ENCODE results near the gene LDAH. TPM values are rescaled to one million over a fixed set of nuclear protein-coding genes. Genes with fewer than 3 reads are reported as not detected.

The LDAH gene
- total RNA-seq, 1 experiment from 2014 or later = not detected

- Histone ChIP-seq H2AFZ (ENCODE audit: low read length) (peak overlapping the region; percentile 63), H3K9me3 (ENCODE audit: low read length) (no peaks in the 10 kb centered on the region), H3K36me3 (ENCODE audit: low read depth, low read length) (no peaks in the 10 kb centered on the region), H3K27ac (ENCODE audit: low read length) (no peak overlapping the region), H3K27me3 (ENCODE audit: low read length) (peaks cover 29% of the 10 kb centered on the region), H4K20me1 (ENCODE audit: low read length) (no peaks in the 10 kb centered on the region), H3K4me3 (ENCODE audit: low read length) (no peak overlapping the region), H3K9me2 (replicated peaks; ENCODE audit: low read length) (no peaks in the 10 kb centered on the region), H3K4me1 (ENCODE audit: insufficient read depth, low read length) (peaks cover 10% of the 10 kb centered on the region), H3K4me2 (ENCODE audit: low read length) (peak overlapping the region; percentile 48), H3K79me2 (ENCODE audit: low read length) (no peaks in the 10 kb centered on the region), H3K9ac (ENCODE audit: low read length) (no peak overlapping the region), H3F3A (ENCODE audit: low read length, unreplicated experiment) (no peaks in the 10 kb centered on the region)
- ChIA-PET POLR2A (ENCODE audit: unreplicated experiment) (no interaction called here), CTCF (interaction anchor here (0.7 to 2.0 kb wide), 6 partner anchors 11 to 301 kb away, joined by 3 to 28 read pairs (median 9); partner anchors contain the start of gene HS1BP3)
- ATAC-seq = peak; percentile 87
- no TSS peak for BruUV-seq (replicated peaks)
- intact Hi-C loops (cut with micrococcal nuclease) = loop anchor here (2.0 kb wide), 2 partner anchors 95 to 457 kb away; no protein-coding TSS in a partner anchor
- DNase-seq = peak; percentile 86
- TF ChIP-seq CTCF (conservative IDR thresholded peaks at IDR 0.05; ENCODE audit: low read depth, low read length) (peak; percentile 96), EZH2 (IDR thresholded peaks at IDR 0.05; ENCODE audit: low read length, unreplicated experiment) (no peak)
Observed at GRCh38 chr2:20661421-20662307, 161.2 kb downstream of the LDAH start.

- ATAC-seq = peak; percentile 59
- TF ChIP-seq EZH2phosphoT487 (IDR thresholded peaks at IDR 0.05; ENCODE audit: borderline replicate concordance, low read length) (no peak), CTCF (conservative IDR thresholded peaks at IDR 0.05; ENCODE audit: low read depth, low read length) (no peak), EZH2 (IDR thresholded peaks at IDR 0.05; ENCODE audit: low read length, unreplicated experiment) (no peak)
- Histone ChIP-seq H3K4me3 (ENCODE audit: low read length) (no peak overlapping the region), H2AFZ (ENCODE audit: low read length) (peak overlapping the region; percentile 63), H3K27ac (ENCODE audit: low read length) (no peak overlapping the region), H3F3A (ENCODE audit: low read length, unreplicated experiment) (no peaks in the 10 kb centered on the region), H3K9me3 (ENCODE audit: low read length) (no peaks in the 10 kb centered on the region), H3K27me3 (ENCODE audit: low read length) (peaks cover 25% of the 10 kb centered on the region), H4K20me1 (ENCODE audit: low read length) (no peaks in the 10 kb centered on the region), H3K79me2 (ENCODE audit: low read length) (no peaks in the 10 kb centered on the region), H3K4me2 (ENCODE audit: low read length) (peak overlapping the region; percentile 48), H3K9ac (ENCODE audit: low read length) (no peak overlapping the region), H3K4me1 (ENCODE audit: insufficient read depth, low read length) (peaks cover 10% of the 10 kb centered on the region), H3K9me2 (replicated peaks; ENCODE audit: low read length) (no peaks in the 10 kb centered on the region), H3K36me3 (ENCODE audit: low read depth, low read length) (no peaks in the 10 kb centered on the region)
- POLR2A ChIA-PET (ENCODE audit: unreplicated experiment) = interaction anchor here (0.6 kb wide), 1 partner anchor 292 kb away, joined by 5 read pairs; no protein-coding TSS in a partner anchor
- BruUV-seq (replicated peaks) = no TSS peak
- CTCF ChIA-PET = interaction anchor here (1.2 to 2.0 kb wide), 5 partner anchors 10 to 302 kb away, joined by 4 to 28 read pairs (median 10); partner anchors contain the start of gene HS1BP3
- intact Hi-C loops (cut with micrococcal nuclease) = loop anchor here (2.0 kb wide), 2 partner anchors 96 to 458 kb away; no protein-coding TSS in a partner anchor
- DNase-seq = peak; percentile 65
Observed at GRCh38 chr2:20660506-20661420, 162.1 kb downstream of the LDAH start.
